ENCODE results near the gene LETMD1.

GRCh38 chr12:51025836-51026638 lies 22.1 kb upstream of the LETMD1 start, which contains the start of gene SLC11A2:
- TF ChIP-seq CTCF (IDR thresholded peaks at IDR 0.05; ENCODE audit: insufficient read depth, low read length) (no peak), POLR2AphosphoS5 (IDR thresholded peaks at IDR 0.05; ENCODE audit: low read depth) (peak; percentile 65), GABPA (IDR thresholded peaks at IDR 0.05; ENCODE audit: low read depth) (no peak), SPI1 (IDR thresholded peaks at IDR 0.05; ENCODE audit: borderline replicate concordance, low read depth) (no peak)

All from HL-60 (cell line).